ENCODE measurements around the gene IL3. TPM values are rescaled to one million over a fixed set of nuclear protein-coding genes. Genes with fewer than 3 reads are reported as not detected.

IL3 gene
- polyA plus RNA-seq, 1 donor: not detected

GRCh38 chr5:132112111-132112510 is 51.7 kb downstream of the IL3 start:
- DNase-seq (ENCODE audit: low read depth): no peak

Other genes with a start within 250 kb of the IL3 start
- not detected for gene MEIKIN, start 115.0 kb upstream of the IL3 start, polyA plus RNA-seq (ENCODE audit: insufficient read length)
- gene ACSL6, start 49.0 kb upstream of the IL3 start, polyA plus RNA-seq (ENCODE audit: insufficient read length): 0.78 TPM
- not detected for gene CSF2, start 13.1 kb downstream of the IL3 start, polyA plus RNA-seq (ENCODE audit: insufficient read length)
- 57.8 TPM for gene P4HA2, start 167.2 kb downstream of the IL3 start, polyA plus RNA-seq (ENCODE audit: insufficient read length)
- 66.2 TPM for gene PDLIM4, start 197.0 kb downstream of the IL3 start, polyA plus RNA-seq (ENCODE audit: insufficient read length)
- 4.0 TPM for gene SLC22A4, start 233.7 kb downstream of the IL3 start, polyA plus RNA-seq (ENCODE audit: insufficient read length)

All from forelimb muscle (tissue), 1 donor.